ENCODE measurements around the gene MFAP3.

Gene MFAP3

GRCh38 chr5:154077696-154078095 lies 38.9 kb downstream of the MFAP3 start:
- FAIRE-seq (no peak), DNase-seq (ENCODE audit: insufficient read length) (no peak)
- TF ChIP-seq POLR2A (IDR thresholded peaks at IDR 0.05; ENCODE audit: low read depth, low read length) (no peak), TAF1 (IDR thresholded peaks at IDR 0.05; ENCODE audit: borderline replicate concordance, low read depth, low read length) (no peak), POLR2AphosphoS5 (IDR thresholded peaks at IDR 0.05; ENCODE audit: low read depth, low read length) (no peak)

DNA sequence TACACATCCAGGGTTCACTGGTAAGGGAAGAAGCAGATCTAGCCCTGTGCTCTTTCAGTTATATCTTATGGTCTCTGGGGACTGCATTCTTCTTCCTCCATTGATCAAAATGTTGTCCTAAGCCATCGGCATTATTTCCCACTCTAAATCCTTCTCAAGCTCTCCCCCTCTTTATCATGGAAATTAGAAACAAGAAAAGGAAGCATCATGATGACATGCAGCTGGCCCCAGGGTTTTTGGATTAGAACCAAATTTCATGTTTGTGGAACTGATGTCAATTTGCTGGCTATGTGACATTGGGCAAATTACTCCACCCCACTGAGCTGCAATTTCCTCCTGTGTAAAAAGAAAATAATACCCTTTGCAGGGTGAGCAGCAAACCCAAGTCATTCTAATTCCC lies 39.5 kb downstream of the MFAP3 start:
- TF ChIP-seq TAF1 (IDR thresholded peaks at IDR 0.05; ENCODE audit: borderline replicate concordance, low read depth, low read length) (no peak), POLR2A (IDR thresholded peaks at IDR 0.05; ENCODE audit: low read depth, low read length) (no peak), POLR2AphosphoS5 (IDR thresholded peaks at IDR 0.05; ENCODE audit: low read depth, low read length) (no peak)
- FAIRE-seq (no peak), DNase-seq (ENCODE audit: insufficient read length) (no peak)

- no peak for TF ChIP-seq TAF1 (IDR thresholded peaks at IDR 0.05; ENCODE audit: borderline replicate concordance, low read depth, low read length)
- no peak for TF ChIP-seq POLR2A (IDR thresholded peaks at IDR 0.05; ENCODE audit: low read depth, low read length)
- TF ChIP-seq POLR2AphosphoS5 (IDR thresholded peaks at IDR 0.05; ENCODE audit: low read depth, low read length), result no peak
- no peak for FAIRE-seq
These were observed 42.5 kb downstream of the MFAP3 start for GRCh38 chr5:154081246-154081645.

GRCh38 chr5:154084062-154084639 lies 45.4 kb downstream of the MFAP3 start:
- TF ChIP-seq POLR2A (IDR thresholded peaks at IDR 0.05; ENCODE audit: low read depth, low read length), result no peak
- no peak for TF ChIP-seq TAF1 (IDR thresholded peaks at IDR 0.05; ENCODE audit: borderline replicate concordance, low read depth, low read length)
- TF ChIP-seq POLR2AphosphoS5 (IDR thresholded peaks at IDR 0.05; ENCODE audit: low read depth, low read length), result no peak
- FAIRE-seq, result no peak
- no peak for DNase-seq (ENCODE audit: insufficient read length)

More at GRCh38 chr5:154081246-154081645, 42.5 kb downstream of the MFAP3 start:
- no peak for DNase-seq (ENCODE audit: insufficient read length)

DNA sequence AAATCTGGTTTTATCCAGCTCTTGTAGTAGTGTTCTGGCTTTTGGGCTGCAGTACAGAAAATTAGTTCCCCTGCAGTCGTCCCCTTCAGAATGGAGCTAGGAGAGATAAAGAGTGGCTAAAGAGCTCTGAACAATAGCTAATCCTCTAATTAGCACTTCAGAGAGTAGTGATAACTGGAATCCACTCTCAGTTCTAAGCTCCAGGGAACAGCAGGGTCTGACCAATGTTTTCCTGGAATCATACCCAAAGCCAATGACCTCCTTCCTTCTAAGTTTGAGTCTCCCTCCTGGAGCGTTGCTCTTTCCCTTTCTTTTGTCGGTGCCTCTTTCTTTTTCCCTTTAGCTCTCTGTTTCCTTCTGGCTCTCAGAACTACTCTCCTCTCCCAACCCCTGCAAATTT lies 47.4 kb downstream of the MFAP3 start:
- FAIRE-seq, result no peak
- no peak for TF ChIP-seq POLR2AphosphoS5 (IDR thresholded peaks at IDR 0.05; ENCODE audit: low read depth, low read length)
- TF ChIP-seq TAF1 (IDR thresholded peaks at IDR 0.05; ENCODE audit: borderline replicate concordance, low read depth, low read length), result no peak
- no peak for TF ChIP-seq POLR2A (IDR thresholded peaks at IDR 0.05; ENCODE audit: low read depth, low read length)
- no peak for DNase-seq (ENCODE audit: insufficient read length)

GRCh38 chr5:154086641-154087040 lies 47.9 kb downstream of the MFAP3 start:
- no peak for FAIRE-seq
- DNase-seq (ENCODE audit: insufficient read length), result no peak
- no peak for TF ChIP-seq TAF1 (IDR thresholded peaks at IDR 0.05; ENCODE audit: borderline replicate concordance, low read depth, low read length)
- TF ChIP-seq POLR2A (IDR thresholded peaks at IDR 0.05; ENCODE audit: low read depth, low read length), result no peak
- TF ChIP-seq POLR2AphosphoS5 (IDR thresholded peaks at IDR 0.05; ENCODE audit: low read depth, low read length), result no peak

GRCh38 chr5:154087260-154087659 lies 48.5 kb downstream of the MFAP3 start:
- no peak for FAIRE-seq
- TF ChIP-seq POLR2A (IDR thresholded peaks at IDR 0.05; ENCODE audit: low read depth, low read length), result no peak
- no peak for TF ChIP-seq TAF1 (IDR thresholded peaks at IDR 0.05; ENCODE audit: borderline replicate concordance, low read depth, low read length)
- TF ChIP-seq POLR2AphosphoS5 (IDR thresholded peaks at IDR 0.05; ENCODE audit: low read depth, low read length), result no peak
- DNase-seq (ENCODE audit: insufficient read length), result no peak

- TF ChIP-seq POLR2AphosphoS5 (IDR thresholded peaks at IDR 0.05; ENCODE audit: low read depth, low read length) (no peak), POLR2A (IDR thresholded peaks at IDR 0.05; ENCODE audit: low read depth, low read length) (no peak), TAF1 (IDR thresholded peaks at IDR 0.05; ENCODE audit: borderline replicate concordance, low read depth, low read length) (no peak)
- FAIRE-seq, result no peak
- no peak for DNase-seq (ENCODE audit: insufficient read length)
These were observed 50.0 kb downstream of the MFAP3 start for GRCh38 chr5:154088801-154089200.

GRCh38 chr5:154090656-154091055 lies 51.9 kb downstream of the MFAP3 start:
- DNase-seq (ENCODE audit: insufficient read length), result no peak

DNA sequence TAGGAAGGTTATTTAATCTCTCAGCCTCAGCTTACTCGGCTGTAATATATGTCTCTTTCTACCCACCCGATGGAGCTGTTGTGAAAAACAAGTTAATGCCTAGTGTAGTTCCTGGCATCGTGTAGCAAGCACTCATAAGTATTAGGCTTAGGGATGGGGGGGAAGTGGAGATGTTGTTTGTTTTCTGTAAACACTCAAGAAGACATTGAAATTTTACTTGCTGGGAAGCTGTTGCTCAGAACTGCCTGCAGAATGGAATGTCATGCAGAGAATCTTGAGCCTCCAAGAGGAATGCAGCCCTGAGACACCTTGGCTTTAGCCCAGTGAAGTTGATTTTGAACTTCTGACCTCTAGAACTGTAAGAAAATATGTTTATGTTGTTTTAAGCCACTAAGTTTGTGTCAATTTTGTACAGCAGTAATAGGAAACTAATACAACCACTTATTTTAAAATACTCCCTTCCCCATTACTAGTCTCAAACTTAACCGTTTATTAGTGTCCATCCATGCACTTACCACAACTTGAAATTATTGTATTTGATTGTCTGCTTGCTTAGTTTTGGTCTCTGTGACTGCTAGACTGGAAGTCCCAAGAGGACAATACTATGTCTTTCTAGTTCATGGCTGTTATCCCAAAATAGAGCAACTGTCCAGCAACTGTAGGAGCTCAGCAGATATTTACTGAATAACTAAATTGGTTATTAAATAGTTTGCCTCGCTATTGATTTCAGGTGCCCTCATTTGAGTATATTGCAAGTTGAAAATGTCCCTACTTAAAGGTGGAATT lies 53.8 kb downstream of the MFAP3 start:
- FAIRE-seq (no peak), DNase-seq (ENCODE audit: insufficient read length) (no peak)
- TF ChIP-seq POLR2A (IDR thresholded peaks at IDR 0.05; ENCODE audit: low read depth, low read length) (no peak), POLR2AphosphoS5 (IDR thresholded peaks at IDR 0.05; ENCODE audit: low read depth, low read length) (no peak)

More at GRCh38 chr5:154090656-154091055, 51.9 kb downstream of the MFAP3 start:
- TF ChIP-seq POLR2AphosphoS5 (IDR thresholded peaks at IDR 0.05; ENCODE audit: low read depth, low read length) (no peak), TAF1 (IDR thresholded peaks at IDR 0.05; ENCODE audit: borderline replicate concordance, low read depth, low read length) (no peak), POLR2A (IDR thresholded peaks at IDR 0.05; ENCODE audit: low read depth, low read length) (no peak)
- FAIRE-seq, result no peak

GRCh38 chr5:154093142-154093532 lies 54.4 kb downstream of the MFAP3 start:
- FAIRE-seq, result no peak
- TF ChIP-seq POLR2A (IDR thresholded peaks at IDR 0.05; ENCODE audit: low read depth, low read length), result no peak
- no peak for TF ChIP-seq POLR2AphosphoS5 (IDR thresholded peaks at IDR 0.05; ENCODE audit: low read depth, low read length)
- TF ChIP-seq TAF1 (IDR thresholded peaks at IDR 0.05; ENCODE audit: borderline replicate concordance, low read depth, low read length), result no peak
- no peak for DNase-seq (ENCODE audit: insufficient read length)

DNA sequence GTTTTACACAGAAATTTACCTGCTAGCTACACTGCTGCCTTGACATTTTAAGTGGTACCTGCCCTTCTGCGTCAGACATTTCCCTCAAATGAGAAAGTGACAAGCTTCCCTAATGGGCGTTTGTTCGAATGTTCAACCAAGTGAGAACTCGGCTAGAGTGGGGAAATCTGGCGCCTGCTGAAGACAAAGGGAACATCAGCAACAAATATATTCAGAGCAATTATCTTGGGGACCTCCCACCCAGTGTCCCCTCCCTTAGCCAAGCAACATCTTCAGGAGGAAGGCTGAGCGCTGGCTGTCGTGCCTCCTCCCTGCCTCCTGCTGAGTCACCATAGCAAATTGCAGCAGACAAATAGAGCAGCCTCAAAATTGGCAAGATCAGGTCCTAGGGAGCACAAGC lies 57.1 kb downstream of the MFAP3 start:
- DNase-seq (ENCODE audit: insufficient read length) (no peak), FAIRE-seq (no peak)
- TF ChIP-seq TAF1 (IDR thresholded peaks at IDR 0.05; ENCODE audit: borderline replicate concordance, low read depth, low read length) (no peak), POLR2A (IDR thresholded peaks at IDR 0.05; ENCODE audit: low read depth, low read length) (no peak), POLR2AphosphoS5 (IDR thresholded peaks at IDR 0.05; ENCODE audit: low read depth, low read length) (no peak)
